Measurements from ENCODE around the gene PKDREJ. TPM values are rescaled to one million over a fixed set of nuclear protein-coding genes. Genes with fewer than 3 reads are reported as not detected.

The PKDREJ gene
- total RNA-seq, 4 donors from 2014 or later = 0.11 to 0.19 TPM; not detected in 2

- no peak overlapping the region for H3K4me3 ChIP-seq
- no peak for DNase-seq
- H3K9me3 ChIP-seq = no peaks in the 10 kb centered on the region
- intact Hi-C loops (cut with DNase I) = no loop called here
- TF ChIP-seq CTCF (IDR thresholded peaks at IDR 0.05) (no peak), POLR2A (IDR thresholded peaks at IDR 0.05) (no peak)
- H3K36me3 ChIP-seq = peaks cover 0 to 73% (median 4%) of the 10 kb centered on the region in 3 donors
- WGBS, 2 donors = 71 to 79% methylated on average over 10 of the region's 10 CpGs
- H3K27me3 ChIP-seq = no peaks in the 10 kb centered on the region
- H3K27ac ChIP-seq = no peak overlapping the region
- peaks cover 0 to 13% (median 0%) of the 10 kb centered on the region in 3 donors for H3K4me1 ChIP-seq
Observed at GRCh38 chr22:46242076-46242475, 21.1 kb downstream of the PKDREJ start.

DNA sequence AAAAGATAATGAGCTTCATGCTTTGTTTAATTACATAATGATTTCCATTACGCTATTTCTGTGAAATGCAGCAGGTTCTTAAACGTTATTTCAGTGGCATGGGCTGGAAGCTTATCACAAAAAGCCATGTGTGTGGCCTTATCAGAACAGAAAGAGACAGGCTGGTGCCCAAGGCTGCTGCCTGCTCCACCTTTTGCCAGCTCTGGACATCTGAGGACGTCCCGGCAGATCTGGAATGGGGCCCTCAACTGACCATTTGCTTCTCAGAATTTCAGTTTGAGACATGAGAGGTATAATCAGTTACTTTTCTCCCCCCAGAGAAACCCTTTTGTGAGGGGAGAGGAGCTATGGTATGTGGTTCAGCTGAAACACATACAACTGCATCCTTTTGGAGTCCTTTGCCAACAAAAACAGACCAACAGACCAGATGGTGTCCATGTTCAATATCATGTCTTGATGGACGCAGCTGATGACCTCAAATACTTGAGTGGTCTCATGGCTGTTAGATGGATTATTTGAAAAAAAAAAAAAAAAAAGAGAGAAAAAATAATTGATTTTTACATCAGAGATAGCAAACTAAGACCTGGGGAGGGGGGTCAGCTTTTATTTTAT, 21.6 kb downstream of the PKDREJ start:
- 57 to 72% methylated on average over 5 of the region's 5 CpGs for WGBS, 2 donors
- Histone ChIP-seq H3K36me3 (peaks cover 0 to 78% (median 4%) of the 10 kb centered on the region in 3 donors), H3K4me1 (peaks cover 0 to 13% (median 0%) of the 10 kb centered on the region in 3 donors), H3K9me3 (no peaks in the 10 kb centered on the region), H3K27me3 (no peaks in the 10 kb centered on the region), H3K4me3 (no peak overlapping the region), H3K27ac (no peak overlapping the region)
- DNase-seq = no peak
- TF ChIP-seq CTCF (IDR thresholded peaks at IDR 0.05) = no peak
- TF ChIP-seq POLR2A (IDR thresholded peaks at IDR 0.05) = no peak
- intact Hi-C loops (cut with DNase I) = no loop called here

- TF ChIP-seq POLR2A (IDR thresholded peaks at IDR 0.05) (no peak), CTCF (IDR thresholded peaks at IDR 0.05) (no peak)
- intact Hi-C loops (cut with DNase I) = no loop called here
Observed at GRCh38 chr22:46240907-46241306, 22.2 kb downstream of the PKDREJ start.

GRCh38 chr22:46240506-46240905, 22.6 kb downstream of the PKDREJ start:
- TF ChIP-seq POLR2A (IDR thresholded peaks at IDR 0.05) = no peak
- no peak for TF ChIP-seq CTCF (IDR thresholded peaks at IDR 0.05)
- no peak overlapping the region for H3K27ac ChIP-seq
- DNase-seq = no peak
- intact Hi-C loops (cut with DNase I) = no loop called here
- H3K4me3 ChIP-seq = no peak overlapping the region
- peaks cover 0 to 8% (median 0%) of the 10 kb centered on the region in 3 donors for H3K4me1 ChIP-seq
- no peaks in the 10 kb centered on the region for H3K27me3 ChIP-seq
- no peaks in the 10 kb centered on the region for H3K9me3 ChIP-seq
- WGBS, 2 donors = 82 to 86% methylated on average over 6 of the region's 6 CpGs
- peaks cover 0 to 88% (median 4%) of the 10 kb centered on the region in 3 donors for H3K36me3 ChIP-seq

More at GRCh38 chr22:46240907-46241306, 22.2 kb downstream of the PKDREJ start:
- Histone ChIP-seq H3K4me1 (peaks cover 0 to 12% (median 0%) of the 10 kb centered on the region in 3 donors), H3K27me3 (no peaks in the 10 kb centered on the region), H3K27ac (no peak overlapping the region), H3K9me3 (no peaks in the 10 kb centered on the region), H3K4me3 (no peak overlapping the region), H3K36me3 (peaks cover 0 to 84% (median 4%) of the 10 kb centered on the region in 3 donors)
- whole genome bisulfite sequencing, 2 donors = 75 to 78% methylated on average over 6 to 7 of the region's 7 CpGs
- DNase-seq = no peak

GRCh38 chr22:46240073-46240472, 23.1 kb downstream of the PKDREJ start:
- H3K27me3 ChIP-seq = no peaks in the 10 kb centered on the region
- no peak overlapping the region for H3K4me3 ChIP-seq
- no peak for DNase-seq
- H3K36me3 ChIP-seq = peaks cover 0 to 90% (median 4%) of the 10 kb centered on the region in 3 donors
- TF ChIP-seq CTCF (IDR thresholded peaks at IDR 0.05) = no peak
- TF ChIP-seq POLR2A (IDR thresholded peaks at IDR 0.05) = no peak
- H3K27ac ChIP-seq = no peak overlapping the region
- H3K4me1 ChIP-seq = peaks cover 0 to 4% (median 0%) of the 10 kb centered on the region in 3 donors
- WGBS, 2 donors = 94 to 100% methylated on average over 1 to 2 of the region's 2 CpGs
- no peaks in the 10 kb centered on the region for H3K9me3 ChIP-seq
- intact Hi-C loops (cut with DNase I) = no loop called here
